DND-41 (cell line): Measurements from ENCODE around the gene SLC41A3.

Experiments used
- ATAC-seq: fragments of 200-7000 bp; cut with Tn5 transposase; 3 replicates; pipeline ENCODE4 v1.9.1; 2021; ENCODE audit warnings: low read depth; ENCODE audit not compliant: insufficient read depth
- DNase-seq: peaks from one replicate; pipeline ENCODE4 v3.0.0-alpha.2; 2020
- H2AFZ ChIP-seq: 2 replicates; pipeline ENCODE4 v1.6.0; 2012; ENCODE audit warnings: low read depth, low read length
- H3K27ac ChIP-seq: 2 replicates; pipeline ENCODE4 v1.5.1; 2012; ENCODE audit warnings: low read length, inconsistent platforms
- H3K27me3 ChIP-seq: fragments of 200-600 bp; sonication (generic); 2 replicates; pipeline ENCODE4 v1.6.0; 2012; ENCODE audit warnings: low read length, mild to moderate bottlenecking, inconsistent platforms; ENCODE audit not compliant: insufficient read depth, poor library complexity
- H3K36me3 ChIP-seq: 2 replicates; pipeline ENCODE4 v1.5.1; 2012; ENCODE audit warnings: low read length, inconsistent platforms; ENCODE audit not compliant: insufficient read depth
- H3K4me1 ChIP-seq: 2 replicates; pipeline ENCODE4 v1.5.1; 2012; ENCODE audit warnings: mild to moderate bottlenecking, low read length; ENCODE audit not compliant: insufficient read depth
- H3K4me2 ChIP-seq: 2 replicates; pipeline ENCODE4 v1.6.0; 2012; ENCODE audit warnings: mild to moderate bottlenecking, moderate library complexity, low read length, inconsistent platforms; ENCODE audit not compliant: insufficient read depth
- H3K4me3 ChIP-seq, 2 experiments: fragments of 200-600 bp in 1 of 2; shearing (Covaris generic) in 1 of 2; 2 replicates each; pipeline ENCODE4 v1.5.1; 2012 to 2016; ENCODE audit warnings: inconsistent platforms in 2 of 2, low read length in 2 of 2, mild to moderate bottlenecking in 2 of 2, low read depth in 1 of 2, moderate library complexity in 1 of 2
- H3K79me2 ChIP-seq: 2 replicates; pipeline ENCODE4 v1.6.0; 2012; ENCODE audit warnings: low read length, inconsistent platforms; ENCODE audit not compliant: insufficient read depth
- H3K9ac ChIP-seq: 2 replicates; pipeline ENCODE4 v1.6.0; 2012; ENCODE audit warnings: low read depth, mild to moderate bottlenecking, inconsistent platforms, low read length, moderate library complexity
- H3K9me3 ChIP-seq: 2 replicates; pipeline ENCODE4 v1.5.1; 2012; ENCODE audit warnings: low read length, moderate library complexity, mild to moderate bottlenecking, inconsistent platforms; ENCODE audit not compliant: insufficient read depth, severe bottlenecking
- H4K20me1 ChIP-seq: 2 replicates; pipeline ENCODE4 v1.6.0; 2012; ENCODE audit warnings: low read length; ENCODE audit not compliant: insufficient read depth
- EZH2 ChIP-seq: IDR thresholded peaks from 3 replicates; pipeline ENCODE4 v1.6.1; 2012; ENCODE audit warnings: borderline replicate concordance, low read depth, mild to moderate bottlenecking, moderate library complexity, low read length, inconsistent platforms; ENCODE audit not compliant: severe bottlenecking
- TF ChIP-seq, protein P1 (sequence below): IDR thresholded peaks from 2 replicates; pipeline ENCODE4 v1.5.1; 2012; ENCODE audit warnings: borderline replicate concordance, low read length, moderate library complexity, mild to moderate bottlenecking; ENCODE audit not compliant: poor library complexity, severe bottlenecking; ENCODE audit errors: extremely low read depth

Gene SLC41A3

DNA sequence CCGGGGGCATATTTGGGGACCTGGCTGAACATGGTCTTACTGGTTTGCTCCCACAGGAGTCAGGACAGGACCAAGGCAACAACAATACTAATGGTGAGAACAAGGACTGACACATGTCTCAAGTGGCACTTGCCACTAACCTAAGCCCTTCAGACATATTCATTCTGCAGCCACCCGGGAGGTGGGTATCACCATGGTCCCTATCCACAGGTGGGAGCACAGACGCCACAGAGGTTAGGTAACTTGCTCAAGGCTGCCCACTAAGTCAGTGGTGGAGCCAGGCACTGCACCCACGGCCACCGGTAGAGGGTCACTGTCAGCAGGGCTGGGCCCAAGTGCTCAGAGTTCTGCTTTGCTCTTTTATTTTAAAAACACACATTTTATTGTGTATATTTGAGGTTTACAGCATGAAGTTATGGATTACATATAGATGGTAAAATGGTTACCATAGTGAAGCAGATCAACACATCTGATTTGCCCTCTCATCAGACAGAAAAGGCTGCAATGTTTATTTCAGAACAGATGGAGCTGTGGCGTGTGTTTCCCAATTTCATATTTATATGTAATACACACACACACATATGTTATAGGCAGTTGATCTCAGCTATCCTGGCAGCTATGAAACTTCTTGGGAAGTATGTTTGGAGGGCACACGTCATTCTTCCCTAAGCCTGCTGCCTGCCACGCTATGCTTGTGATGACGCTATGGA is 30.0 kb upstream of the SLC41A3 start:
- no peak overlapping the region for H3K4me2 ChIP-seq
- H4K20me1 ChIP-seq = no peaks in the 10 kb centered on the region
- H3K9me3 ChIP-seq = no peaks in the 10 kb centered on the region
- no peak overlapping the region for H3K9ac ChIP-seq
- DNase-seq = no peak
- H3K36me3 ChIP-seq = no peaks in the 10 kb centered on the region
- no peak overlapping the region for H3K27ac ChIP-seq
- H3K27me3 ChIP-seq = no peaks in the 10 kb centered on the region
- no peak overlapping the region for H2AFZ ChIP-seq
- no peaks in the 10 kb centered on the region for H3K4me1 ChIP-seq
- no peak overlapping the region for H3K4me3 ChIP-seq
- TF ChIP-seq, protein P1, sequence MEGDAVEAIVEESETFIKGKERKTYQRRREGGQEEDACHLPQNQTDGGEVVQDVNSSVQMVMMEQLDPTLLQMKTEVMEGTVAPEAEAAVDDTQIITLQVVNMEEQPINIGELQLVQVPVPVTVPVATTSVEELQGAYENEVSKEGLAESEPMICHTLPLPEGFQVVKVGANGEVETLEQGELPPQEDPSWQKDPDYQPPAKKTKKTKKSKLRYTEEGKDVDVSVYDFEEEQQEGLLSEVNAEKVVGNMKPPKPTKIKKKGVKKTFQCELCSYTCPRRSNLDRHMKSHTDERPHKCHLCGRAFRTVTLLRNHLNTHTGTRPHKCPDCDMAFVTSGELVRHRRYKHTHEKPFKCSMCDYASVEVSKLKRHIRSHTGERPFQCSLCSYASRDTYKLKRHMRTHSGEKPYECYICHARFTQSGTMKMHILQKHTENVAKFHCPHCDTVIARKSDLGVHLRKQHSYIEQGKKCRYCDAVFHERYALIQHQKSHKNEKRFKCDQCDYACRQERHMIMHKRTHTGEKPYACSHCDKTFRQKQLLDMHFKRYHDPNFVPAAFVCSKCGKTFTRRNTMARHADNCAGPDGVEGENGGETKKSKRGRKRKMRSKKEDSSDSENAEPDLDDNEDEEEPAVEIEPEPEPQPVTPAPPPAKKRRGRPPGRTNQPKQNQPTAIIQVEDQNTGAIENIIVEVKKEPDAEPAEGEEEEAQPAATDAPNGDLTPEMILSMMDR = peak; percentile 52
- no peak for TF ChIP-seq EZH2
- peak; percentile 66; the same call in 2 of the 3 replicates for ATAC-seq
- H3K79me2 ChIP-seq = no peaks in the 10 kb centered on the region

DNA sequence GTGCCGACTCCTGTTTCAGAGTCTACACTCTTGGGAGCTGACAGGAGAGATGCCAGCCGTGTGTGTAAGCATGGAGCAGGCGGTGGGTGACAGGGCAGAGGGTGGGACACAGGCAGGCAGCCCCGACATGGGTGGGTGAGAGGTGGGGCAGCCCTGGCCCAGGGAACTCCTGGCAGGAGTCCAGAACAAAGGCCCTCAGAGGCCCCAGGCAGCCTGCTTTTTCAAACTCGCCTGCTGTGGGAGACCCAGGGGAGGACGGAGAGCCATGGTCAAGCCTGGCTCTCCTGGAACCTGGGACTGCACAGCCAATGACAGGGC is 29.3 kb upstream of the SLC41A3 start:
- Histone ChIP-seq H2AFZ (no peak overlapping the region), H3K27me3 (no peaks in the 10 kb centered on the region), H3K4me2 (no peak overlapping the region), H3K27ac (no peak overlapping the region), H4K20me1 (no peaks in the 10 kb centered on the region), H3K9me3 (no peaks in the 10 kb centered on the region), H3K9ac (no peak overlapping the region), H3K4me1 (no peaks in the 10 kb centered on the region), H3K4me3 (no peak overlapping the region), H3K79me2 (no peaks in the 10 kb centered on the region), H3K36me3 (no peaks in the 10 kb centered on the region)
- no peak for ATAC-seq
- no peak for DNase-seq
- no peak for TF ChIP-seq EZH2
- TF ChIP-seq, protein P1 = no peak

DNA sequence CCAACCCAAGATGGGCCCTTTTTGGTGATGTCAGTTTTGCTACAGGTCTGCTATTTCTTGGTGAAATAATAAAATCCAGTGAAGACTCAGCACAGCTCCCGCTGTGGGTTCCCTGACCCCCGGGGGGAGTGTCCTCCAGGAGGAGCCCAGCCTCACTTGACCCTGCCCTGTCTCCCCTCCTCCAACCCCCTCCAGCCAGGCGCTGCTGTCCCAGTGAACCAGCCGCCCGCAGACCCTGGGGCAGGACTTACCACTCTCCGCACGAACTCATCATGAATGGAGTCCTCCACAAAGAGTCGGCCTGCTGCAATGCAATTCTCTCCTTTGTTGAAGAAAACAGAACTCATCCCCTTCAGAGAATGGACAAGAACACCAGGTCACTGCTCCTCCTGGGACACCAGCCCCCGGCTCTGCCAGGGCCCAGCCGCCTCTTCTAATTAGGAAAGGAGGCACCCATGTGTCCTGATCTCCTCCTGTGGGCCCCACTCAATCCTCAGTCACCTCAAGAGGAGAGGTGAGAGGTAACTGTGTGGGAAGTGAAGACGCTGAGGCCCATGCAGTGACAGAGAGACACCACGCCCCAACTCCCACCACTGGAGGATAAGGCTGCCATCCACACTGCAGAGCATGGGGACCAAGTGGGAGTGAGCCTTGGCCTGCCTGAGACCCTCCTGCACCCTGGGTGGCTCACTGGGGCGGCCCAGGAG is 28.8 kb upstream of the SLC41A3 start:
- Histone ChIP-seq H3K4me1 (no peaks in the 10 kb centered on the region), H3K4me2 (no peak overlapping the region), H2AFZ (no peak overlapping the region), H3K9ac (no peak overlapping the region), H3K36me3 (no peaks in the 10 kb centered on the region), H3K79me2 (no peaks in the 10 kb centered on the region), H3K27me3 (no peaks in the 10 kb centered on the region), H3K9me3 (no peaks in the 10 kb centered on the region), H4K20me1 (no peaks in the 10 kb centered on the region), H3K4me3 (no peak overlapping the region), H3K27ac (no peak overlapping the region)
- DNase-seq = no peak
- TF ChIP-seq, protein P1 = no peak
- TF ChIP-seq EZH2 = no peak
- no peak for ATAC-seq
